Ovary (tissue), 3 donors: ENCODE measurements around the gene NUB1.

ENCODE experiments used
- POLR2A ChIP-seq: fragments of 450-650 bp; IDR thresholded peaks from one replicate; pipeline ENCODE4 v1.6.1; 2017; ENCODE audit warnings: antibody characterized with exemption, mild to moderate bottlenecking, moderate library complexity
- TF ChIP-seq, protein P1 (sequence below), 3 donors: fragments of 450-650 bp in 2 of 3; fragments of 200-600 bp in 1 of 3; IDR thresholded peaks; one replicate each; pipeline versions ENCODE4 v1.5.1 to v1.8.0; 2016 to 2022; ENCODE audit warnings: antibody characterized with exemption in 3 of 3, mild to moderate bottlenecking in 1 of 3
- donor health status: DM: no; HTN: no; CAD: no.

DNA sequence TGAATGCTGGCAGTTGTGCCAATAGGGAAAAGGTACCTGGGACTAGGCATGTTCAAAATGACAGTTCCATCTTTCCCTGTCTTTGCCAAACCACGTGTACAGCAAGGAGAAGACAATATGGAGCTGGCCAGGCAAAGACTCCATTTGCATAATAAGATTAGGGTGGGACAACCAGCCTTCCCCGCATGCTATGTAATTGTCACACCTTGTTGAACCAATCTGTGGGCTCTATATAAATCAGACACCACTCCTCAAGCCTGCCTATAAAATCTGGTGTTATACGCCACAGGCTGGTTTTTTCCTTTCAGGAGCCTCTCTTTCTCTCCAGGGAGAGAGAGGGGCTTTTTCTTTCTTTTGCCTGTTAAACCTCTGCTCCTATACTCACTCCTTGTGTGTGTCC lies 11.0 kb upstream of the NUB1 start:
- TF ChIP-seq POLR2A: no peak
- TF ChIP-seq, protein P1, sequence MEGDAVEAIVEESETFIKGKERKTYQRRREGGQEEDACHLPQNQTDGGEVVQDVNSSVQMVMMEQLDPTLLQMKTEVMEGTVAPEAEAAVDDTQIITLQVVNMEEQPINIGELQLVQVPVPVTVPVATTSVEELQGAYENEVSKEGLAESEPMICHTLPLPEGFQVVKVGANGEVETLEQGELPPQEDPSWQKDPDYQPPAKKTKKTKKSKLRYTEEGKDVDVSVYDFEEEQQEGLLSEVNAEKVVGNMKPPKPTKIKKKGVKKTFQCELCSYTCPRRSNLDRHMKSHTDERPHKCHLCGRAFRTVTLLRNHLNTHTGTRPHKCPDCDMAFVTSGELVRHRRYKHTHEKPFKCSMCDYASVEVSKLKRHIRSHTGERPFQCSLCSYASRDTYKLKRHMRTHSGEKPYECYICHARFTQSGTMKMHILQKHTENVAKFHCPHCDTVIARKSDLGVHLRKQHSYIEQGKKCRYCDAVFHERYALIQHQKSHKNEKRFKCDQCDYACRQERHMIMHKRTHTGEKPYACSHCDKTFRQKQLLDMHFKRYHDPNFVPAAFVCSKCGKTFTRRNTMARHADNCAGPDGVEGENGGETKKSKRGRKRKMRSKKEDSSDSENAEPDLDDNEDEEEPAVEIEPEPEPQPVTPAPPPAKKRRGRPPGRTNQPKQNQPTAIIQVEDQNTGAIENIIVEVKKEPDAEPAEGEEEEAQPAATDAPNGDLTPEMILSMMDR (IDR thresholded peaks at IDR 0.05): no peak
